T-helper 22 cell (primary cell): ENCODE data around the gene PHKB.
"Not testable (repeated sequence)": the region's sequence is repeated elsewhere in the genome, so short reads cannot be mapped to it uniquely, and the experiment has no call there.

Source experiments
- DNase-seq: peaks from one replicate; pipeline ENCODE4 v3.0.0-alpha.2; 2020; ENCODE audit warnings: low read depth

Gene PHKB

DNA sequence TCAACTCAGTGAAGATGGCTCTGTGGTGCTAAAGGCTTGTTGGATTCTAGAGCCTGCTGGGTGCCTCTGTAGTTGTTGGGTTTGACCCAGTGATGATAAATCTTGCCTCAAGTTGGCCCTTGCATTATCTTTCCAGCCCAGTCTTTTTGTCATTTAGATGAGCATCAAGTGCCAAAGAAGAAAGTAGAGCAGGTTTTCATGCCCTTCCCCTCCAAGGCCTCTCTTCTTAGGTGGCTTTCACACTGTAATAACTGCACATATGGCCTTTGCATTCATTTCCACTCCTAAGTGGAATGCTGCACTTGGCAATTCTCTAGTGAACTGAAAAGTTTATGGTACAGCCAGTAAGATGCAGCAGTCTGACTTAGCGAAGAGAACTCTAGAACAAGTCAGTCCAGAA lies 165.1 kb downstream of the PHKB start:
- DNase-seq: no peak

DNA sequence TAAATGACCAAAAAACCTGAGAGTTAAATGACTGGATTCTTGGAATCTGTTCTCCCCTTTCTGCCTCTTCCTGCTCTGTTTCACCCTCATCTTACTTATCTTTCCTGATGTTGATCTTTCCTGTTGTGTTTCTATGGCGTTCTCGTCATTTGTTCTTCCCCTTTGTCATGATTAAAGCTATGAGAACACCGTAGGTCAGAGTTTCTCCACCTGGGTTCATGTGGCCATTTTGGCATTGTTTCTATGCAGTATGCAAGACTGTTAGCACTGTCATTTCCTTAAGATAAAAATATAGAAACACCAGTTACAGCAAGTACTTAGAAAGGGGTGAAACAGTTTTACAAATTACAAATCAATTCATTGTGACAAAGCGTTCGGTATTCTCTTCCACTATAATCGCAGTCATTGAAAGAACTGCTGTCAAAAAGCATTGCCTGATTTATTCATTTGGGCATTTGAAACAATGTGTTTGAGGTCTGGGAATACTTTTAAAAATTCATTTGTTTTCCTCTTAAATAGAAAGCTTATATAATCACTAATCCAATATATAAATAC lies 166.0 kb downstream of the PHKB start:
- no peak for DNase-seq

GRCh38 chr16:47627721-47628120 lies 166.6 kb downstream of the PHKB start:
- no peak for DNase-seq

- no peak for DNase-seq
Measured at GRCh38 chr16:47631131-47631530, 170.0 kb downstream of the PHKB start.

- DNase-seq: no peak
Measured at GRCh38 chr16:47634126-47634525, 173.0 kb downstream of the PHKB start.

DNA sequence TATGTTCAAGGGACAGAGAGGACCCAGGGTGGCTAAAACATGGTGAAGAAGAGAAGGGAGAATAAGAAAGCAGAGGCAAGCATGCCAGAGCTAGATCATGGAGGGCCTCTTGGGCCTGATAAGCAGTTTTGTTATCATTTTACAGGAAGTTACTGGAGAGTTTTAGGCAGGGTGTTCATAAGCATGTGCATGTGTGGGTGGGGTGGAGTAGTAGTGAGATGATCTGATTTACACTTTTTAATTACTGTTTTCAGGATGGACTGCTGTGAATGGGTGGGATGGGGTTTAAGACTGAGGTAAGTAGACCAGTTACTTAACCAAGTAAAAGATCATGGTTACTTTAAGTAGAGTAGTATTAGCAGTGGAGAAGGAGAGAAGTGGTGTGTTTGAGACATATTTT lies 173.6 kb downstream of the PHKB start:
- no peak for DNase-seq

DNA sequence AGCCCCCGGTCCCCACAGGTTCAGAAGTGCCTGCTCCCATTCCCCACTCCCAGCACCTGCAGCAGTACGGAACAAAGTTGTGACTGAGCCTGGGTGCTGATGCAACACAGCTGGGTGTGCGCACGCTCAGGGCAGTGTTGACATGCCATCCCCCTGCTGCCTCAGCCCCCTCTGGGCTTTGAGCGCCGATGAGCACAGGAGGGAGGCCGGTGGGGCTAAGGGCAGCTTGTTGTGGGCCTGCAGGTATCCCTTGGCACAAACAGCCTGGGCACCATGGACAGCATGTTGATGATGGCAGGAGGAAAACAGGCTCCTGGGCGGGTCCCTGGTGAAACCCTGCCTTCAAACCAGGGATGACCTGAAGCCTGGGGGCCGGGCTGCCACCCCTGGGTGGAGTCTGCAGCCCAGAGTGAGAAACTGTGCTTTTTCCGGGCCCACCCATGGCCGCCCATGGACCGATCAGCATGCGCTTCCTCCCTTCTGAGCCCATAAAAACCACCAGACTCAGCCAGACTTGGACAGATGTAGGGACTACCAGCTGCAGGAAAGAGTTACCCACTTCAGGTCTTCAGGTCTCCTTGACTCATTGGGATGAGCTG lies 175.5 kb downstream of the PHKB start:
- DNase-seq: no peak

DNA sequence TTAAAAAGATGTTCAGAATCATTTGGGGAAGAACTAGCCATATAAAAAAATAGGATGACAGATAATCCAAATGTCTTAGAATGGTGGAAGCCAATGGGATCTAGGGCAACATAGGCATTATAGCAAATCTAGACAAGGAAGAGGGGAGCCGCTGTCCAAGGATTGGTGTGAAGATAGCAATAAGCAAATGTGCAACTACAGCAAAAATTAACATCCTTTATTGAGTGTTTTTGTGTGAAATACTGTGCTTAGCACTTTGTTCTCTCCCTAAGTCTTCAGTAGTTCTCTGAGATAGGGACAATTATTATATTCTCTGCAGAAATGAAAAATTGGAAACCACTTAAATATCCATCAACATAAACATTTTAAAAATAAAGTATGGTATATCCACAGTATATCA lies 177.0 kb downstream of the PHKB start:
- DNase-seq: no peak

DNA sequence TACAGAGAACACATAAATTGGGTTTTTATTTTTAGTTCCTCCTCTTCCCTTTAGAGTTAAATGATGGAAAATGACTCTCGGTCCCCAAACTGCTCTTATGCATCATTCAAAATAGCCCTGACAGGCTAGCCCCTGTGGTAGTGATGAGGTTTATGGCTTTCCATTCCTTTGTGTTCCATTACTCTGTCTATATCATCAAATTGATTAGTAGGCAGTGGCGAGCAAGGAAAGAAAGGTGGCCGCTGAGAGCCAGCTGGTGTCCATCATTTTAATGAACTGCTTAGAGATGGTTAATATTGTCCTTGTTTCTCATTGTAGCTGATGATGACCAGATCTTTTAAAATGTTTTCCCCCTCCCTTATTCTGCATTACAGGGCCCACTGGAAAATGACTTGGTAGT lies 179.5 kb downstream of the PHKB start:
- DNase-seq: no peak

DNA sequence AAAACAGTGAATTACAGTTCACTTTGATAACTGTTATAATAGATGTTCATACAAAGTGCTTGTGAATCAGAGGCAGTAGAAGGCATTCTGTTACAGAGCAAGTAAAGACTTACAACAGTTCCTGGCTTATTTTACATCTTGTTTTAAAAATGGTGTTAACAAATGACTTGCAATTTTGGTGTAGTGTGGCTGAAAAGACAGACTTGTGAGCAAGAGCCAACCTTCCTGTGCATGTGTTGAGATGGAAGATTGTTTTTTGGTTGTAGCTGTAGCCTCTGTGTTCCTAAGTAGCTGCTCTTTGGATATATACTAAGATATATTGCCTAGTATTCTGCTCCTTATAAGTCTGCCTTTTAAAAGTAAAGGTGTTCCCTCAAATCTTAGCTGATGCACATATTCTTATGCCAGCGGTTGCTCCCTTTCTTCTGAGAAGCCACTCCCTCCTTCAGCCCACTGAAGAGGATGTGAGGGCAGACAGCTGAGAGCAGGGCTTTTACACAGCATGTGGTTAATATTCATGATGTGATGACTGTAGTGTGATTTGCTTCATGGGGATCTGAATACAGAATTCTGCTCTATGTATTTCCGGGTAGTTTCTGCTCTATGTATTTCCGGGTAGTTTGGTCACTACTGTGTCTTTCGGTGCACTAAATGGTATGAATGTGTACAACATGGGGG lies 182.3 kb downstream of the PHKB start:
- no peak for DNase-seq

DNA sequence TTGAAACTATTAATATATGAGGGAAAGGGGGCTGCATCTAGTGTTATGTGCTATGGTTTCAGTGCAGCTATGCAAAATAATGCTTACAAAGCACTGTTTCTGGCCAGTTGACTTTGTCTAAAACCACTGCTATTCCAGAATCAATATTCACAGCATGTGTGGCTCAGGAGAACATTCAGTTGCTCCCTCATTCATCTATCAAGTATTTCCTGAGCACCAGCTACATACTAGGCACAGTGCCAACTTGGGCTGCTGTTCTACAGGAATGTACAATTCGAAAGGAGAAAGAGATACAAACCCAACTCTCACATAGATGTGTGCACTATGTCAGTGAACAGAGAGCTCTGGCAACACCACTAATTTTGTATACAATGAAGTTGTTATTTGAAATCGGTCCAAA lies 183.0 kb downstream of the PHKB start:
- no peak for DNase-seq

- no peak for DNase-seq
Measured at GRCh38 chr16:47644661-47645060, 183.5 kb downstream of the PHKB start.

DNA sequence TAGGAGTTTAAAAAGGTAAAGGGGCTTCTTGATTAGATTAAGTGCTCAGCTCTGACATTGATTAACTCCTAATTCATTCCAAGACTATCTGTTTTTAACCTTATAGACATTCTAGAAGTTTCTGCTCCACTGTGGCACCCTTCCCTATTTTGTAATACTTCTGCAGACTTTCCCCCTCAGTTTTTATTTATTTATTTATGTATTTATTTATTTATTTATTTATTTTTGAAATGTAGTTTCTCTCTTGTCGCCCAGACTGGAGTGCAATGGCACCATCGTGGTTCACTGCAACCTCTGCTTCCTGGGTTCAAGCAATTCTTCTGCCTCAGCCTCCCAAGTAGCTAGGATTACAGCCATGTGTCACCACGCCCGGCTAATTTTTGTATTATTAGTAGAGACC lies 185.8 kb downstream of the PHKB start:
- DNase-seq: no peak

DNA sequence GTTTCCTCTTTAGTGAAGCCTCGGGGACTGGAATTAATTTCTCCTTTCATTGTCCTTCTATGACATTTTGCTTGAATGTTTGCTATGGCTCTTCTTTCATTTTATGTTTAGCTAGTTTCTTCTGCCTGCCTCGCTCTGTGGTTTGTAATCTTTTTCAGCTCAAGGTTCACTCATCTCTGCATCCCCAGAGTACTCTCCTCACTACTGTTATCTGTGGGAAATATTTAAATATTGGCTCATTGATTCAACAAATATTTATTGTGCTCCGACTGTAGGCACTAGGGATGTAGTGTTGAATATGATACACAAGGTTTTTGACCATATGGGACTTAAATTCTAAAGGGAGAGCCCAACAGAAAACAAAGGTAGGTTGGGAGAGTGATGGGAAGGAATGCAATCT lies 195.9 kb downstream of the PHKB start:
- DNase-seq: no peak

GRCh38 chr16:47657977-47658376 lies 196.8 kb downstream of the PHKB start:
- no peak for DNase-seq

DNA sequence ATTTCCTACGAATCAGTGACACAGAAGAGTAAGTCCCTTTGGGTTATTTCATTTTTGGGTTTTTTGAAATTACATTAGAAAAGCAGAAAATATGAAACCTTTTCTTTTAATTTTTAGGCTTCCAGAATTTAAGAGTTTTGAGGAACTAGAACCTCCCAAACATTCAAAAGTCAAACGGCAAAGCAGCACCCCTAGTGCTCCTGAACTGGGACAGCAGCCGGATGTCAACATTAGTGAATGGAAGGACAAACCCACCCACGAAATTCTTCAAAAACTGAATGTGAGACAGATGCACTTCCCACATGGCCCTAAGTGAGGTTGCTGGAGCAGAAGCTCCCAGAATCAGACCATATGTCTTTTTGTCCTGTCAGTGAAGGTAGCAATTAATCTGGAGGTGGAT lies 199.4 kb downstream of the PHKB start:
- no peak for DNase-seq

DNA sequence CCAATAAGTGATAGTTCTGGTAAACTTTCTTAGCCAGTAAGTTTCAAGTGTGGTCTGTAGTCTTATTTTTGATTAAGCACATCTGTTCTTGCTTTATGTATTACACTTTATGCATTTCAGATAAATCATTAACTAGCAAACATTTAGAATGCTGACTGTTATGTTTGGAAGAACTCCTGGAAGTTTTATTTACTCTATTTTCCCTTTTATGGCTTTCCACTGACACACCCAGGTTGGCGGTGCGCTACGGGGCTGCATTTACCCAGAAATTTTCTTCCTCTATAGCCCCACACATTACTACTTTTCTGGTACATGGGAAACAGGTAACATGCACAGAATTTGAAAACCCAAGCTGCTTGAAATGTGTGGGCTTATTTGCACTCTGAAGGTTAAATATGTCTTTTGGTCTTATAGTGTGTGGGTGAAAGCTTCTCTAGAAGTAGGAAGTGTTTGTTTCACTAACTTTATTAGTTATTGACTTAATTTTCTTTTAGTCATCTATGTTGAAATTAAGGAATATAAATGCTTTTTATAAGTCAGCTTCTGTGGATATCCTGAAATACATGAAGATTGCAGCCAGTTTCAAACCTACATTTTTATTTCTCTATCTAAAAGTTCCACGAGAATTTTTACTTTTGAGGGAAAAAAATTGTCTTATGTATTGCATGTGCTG lies 203.7 kb downstream of the PHKB start:
- DNase-seq: no peak

DNA sequence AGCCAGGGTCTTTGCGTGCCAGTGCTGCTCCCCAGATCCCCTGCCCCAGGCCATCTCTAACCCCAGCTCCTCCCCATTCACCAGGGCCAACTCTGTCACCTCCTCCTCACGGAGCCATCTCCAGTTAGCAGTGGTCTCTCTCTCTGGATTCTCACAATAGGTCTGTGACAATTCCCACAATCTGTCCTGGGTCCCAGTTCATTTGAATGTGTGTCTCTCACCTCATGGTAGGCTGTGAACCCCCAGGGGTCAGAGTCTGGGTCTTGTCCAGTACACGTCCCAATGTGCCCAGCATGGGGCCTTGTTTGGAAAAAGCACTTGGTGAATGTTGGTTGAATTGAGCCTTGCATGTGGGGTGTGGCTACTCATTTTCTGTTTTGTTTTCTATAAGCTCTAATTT lies 205.3 kb downstream of the PHKB start:
- DNase-seq: no peak

DNA sequence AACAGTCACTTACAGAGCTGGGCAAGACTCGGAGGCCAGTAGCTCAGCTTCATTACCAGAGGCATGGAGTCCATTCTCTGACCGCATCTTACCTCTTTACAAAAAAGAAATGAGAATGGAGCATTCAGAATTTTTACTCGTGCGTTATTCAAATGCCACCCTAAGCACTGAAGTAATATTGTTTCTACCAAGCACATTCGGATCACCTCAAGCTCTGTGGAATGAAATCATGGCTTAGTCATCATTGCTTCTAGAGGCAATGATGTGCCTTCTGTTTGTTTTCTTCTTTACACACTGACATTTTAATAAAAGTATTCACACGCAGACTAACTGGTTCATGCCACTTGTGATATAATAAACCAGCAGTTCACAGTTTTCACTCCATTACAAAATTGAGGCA lies 206.8 kb downstream of the PHKB start:
- no peak for DNase-seq

DNA sequence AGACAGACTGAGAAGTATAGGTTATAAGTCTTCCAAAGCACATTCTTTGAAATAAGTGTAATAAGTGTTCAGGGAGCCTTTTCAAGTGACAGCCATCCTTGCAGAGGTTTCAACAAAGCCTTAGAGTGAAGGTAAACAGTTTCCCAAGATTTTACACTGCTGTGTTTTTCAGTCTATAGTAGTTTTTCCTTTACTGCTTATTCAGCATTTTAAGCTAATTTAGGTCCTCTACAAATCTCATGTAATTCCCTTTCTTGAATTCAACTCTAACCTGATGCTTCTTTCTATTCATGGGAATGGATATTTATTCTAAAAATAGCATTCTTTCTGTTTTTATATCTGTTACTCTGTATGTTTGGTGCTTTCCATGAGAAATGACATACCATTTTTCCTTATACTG lies 211.3 kb downstream of the PHKB start:
- no peak for DNase-seq

DNA sequence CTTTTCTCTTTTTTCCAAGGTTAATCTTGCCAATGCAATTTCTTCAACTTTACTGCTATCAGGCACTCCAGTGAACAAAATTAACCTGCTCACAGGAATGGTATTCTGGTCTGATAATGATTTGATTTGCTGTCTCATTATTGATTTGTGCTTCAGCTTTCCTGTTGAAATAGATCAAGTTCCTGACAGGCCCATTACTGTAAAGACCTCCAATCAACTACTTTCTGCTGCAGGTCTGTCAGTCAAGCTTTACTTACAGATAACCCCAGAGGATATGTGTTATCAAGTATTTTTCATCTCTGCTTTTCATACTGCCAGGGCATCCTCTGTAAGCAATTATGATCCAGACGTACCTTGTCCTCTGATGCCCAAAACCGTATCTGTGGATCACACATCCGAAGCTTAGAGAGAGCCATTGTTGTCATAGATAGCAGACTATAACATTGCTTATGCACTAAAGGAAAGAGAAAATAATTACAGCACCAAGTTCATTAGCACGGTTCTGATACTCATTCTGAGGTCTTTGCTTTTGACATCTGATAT lies 215.6 kb downstream of the PHKB start:
- no peak for DNase-seq

GRCh38 chr16:47681571-47681970 lies 220.4 kb downstream of the PHKB start:
- not testable (repeated sequence) for DNase-seq

DNA sequence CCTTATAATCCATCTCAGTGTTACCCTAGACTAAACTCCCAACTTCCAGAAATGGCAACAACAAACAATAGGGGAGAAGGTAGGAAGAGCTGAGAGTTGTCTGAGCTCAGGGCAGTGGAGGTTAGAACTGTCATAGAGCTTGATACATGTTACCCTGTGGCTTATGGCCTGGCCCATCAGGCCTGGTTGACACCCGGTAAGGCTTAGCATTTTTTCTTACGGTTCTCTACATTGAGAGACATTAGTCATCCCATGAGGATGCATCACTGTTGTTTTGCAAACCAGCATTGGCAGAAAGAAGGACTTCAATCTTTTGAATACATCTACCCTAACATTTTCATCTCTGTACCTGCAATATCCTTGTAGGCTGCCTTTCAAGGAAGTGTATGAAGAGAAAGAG lies 226.6 kb downstream of the PHKB start:
- no peak for DNase-seq
